Neural cell (in vitro differentiated cells): ENCODE measurements around the gene TMEM266. TPM values are rescaled to one million over a fixed set of nuclear protein-coding genes. Genes with fewer than 3 reads are reported as not detected.

ENCODE experiments used
- H2AFZ ChIP-seq: fragments of 200-600, 300-800 bp; sonication (generic), shearing (Covaris generic); 2 replicates; pipeline ENCODE4 v1.6.0; 2014; ENCODE audit warnings: low read depth, mild to moderate bottlenecking, antibody characterized with exemption, low read length, moderate library complexity
- H3F3A ChIP-seq: fragments of 200-600 bp; shearing (Covaris generic); 2 replicates; pipeline ENCODE4 v1.6.1; 2016; ENCODE audit warnings: mild to moderate bottlenecking, moderate library complexity, mixed read lengths, antibody characterized with exemption, low read length; ENCODE audit not compliant: insufficient read depth, poor library complexity, severe bottlenecking
- H3K27ac ChIP-seq: fragments of 200-600, 300-800 bp; sonication (generic), shearing (Covaris generic); 2 replicates; pipeline ENCODE4 v1.5.1; 2014; ENCODE audit warnings: mild to moderate bottlenecking, low read length, moderate library complexity
- H3K27me3 ChIP-seq: fragments of 300-800, 200-600 bp; sonication (generic), shearing (Covaris generic); 2 replicates; pipeline ENCODE4 v1.6.0; 2014; ENCODE audit warnings: mild to moderate bottlenecking, low read depth, low read length, moderate library complexity; ENCODE audit not compliant: insufficient read depth
- H3K36me3 ChIP-seq: fragments of 300-800, 200-600 bp; sonication (generic), shearing (Covaris generic); 2 replicates; pipeline ENCODE4 v1.5.1; 2014; ENCODE audit warnings: mild to moderate bottlenecking, antibody characterized with exemption, low read length, moderate library complexity; ENCODE audit not compliant: insufficient read depth
- H3K4me2 ChIP-seq: fragments of 300-800, 200-600 bp; sonication (generic), shearing (Covaris generic); 2 replicates; pipeline ENCODE4 v1.6.0; 2014; ENCODE audit warnings: mild to moderate bottlenecking, low read length
- H3K4me3 ChIP-seq: fragments of 300-800, 200-600 bp; sonication (generic), shearing (Covaris generic); 2 replicates; pipeline ENCODE4 v1.5.1; 2014; ENCODE audit warnings: mild to moderate bottlenecking, low read length, moderate library complexity
- H3K79me2 ChIP-seq: fragments of 200-600 bp; shearing (Covaris generic); replicated peaks from 2 replicates; pipeline ENCODE4 v1.6.0; 2014; ENCODE audit warnings: mild to moderate bottlenecking, low read length, moderate library complexity; ENCODE audit not compliant: insufficient read depth
- H3K9ac ChIP-seq: fragments of 300-800, 200-600 bp; sonication (generic), shearing (Covaris generic); 2 replicates; pipeline ENCODE4 v1.6.1; 2016; ENCODE audit warnings: mild to moderate bottlenecking, low read length, mixed read lengths
- H3K9me2 ChIP-seq: fragments of 200-600 bp; shearing (Covaris generic); 2 replicates; pipeline ENCODE4 v1.6.1; 2016; ENCODE audit warnings: mild to moderate bottlenecking, low read length, mixed read lengths; ENCODE audit not compliant: insufficient read depth
- H3K9me3 ChIP-seq: fragments of 200-600, 300-800 bp; sonication (generic), shearing (Covaris generic); 2 replicates; pipeline ENCODE4 v1.6.1; 2016; ENCODE audit warnings: mild to moderate bottlenecking, mixed run types, low read length, moderate library complexity, mixed read lengths
- H4K20me1 ChIP-seq: fragments of 200-600 bp; shearing (Covaris generic); 2 replicates; pipeline ENCODE4 v1.6.1; 2016; ENCODE audit warnings: mild to moderate bottlenecking, mixed run types; ENCODE audit not compliant: insufficient read depth
- EP300 ChIP-seq: fragments of 450-650 bp; conservative IDR thresholded peaks from 2 replicates; pipeline ENCODE4 v1.6.1; 2014; ENCODE audit warnings: antibody characterized with exemption, mild to moderate bottlenecking, moderate library complexity; ENCODE audit not compliant: poor library complexity, severe bottlenecking
- EZH2 ChIP-seq: fragments of 200-600, 300-800 bp; shearing (Covaris generic), sonication (generic); IDR thresholded peaks from 2 replicates; pipeline ENCODE4 v1.6.1; 2014; ENCODE audit warnings: antibody characterized with exemption, low read length, borderline replicate concordance, mild to moderate bottlenecking; ENCODE audit not compliant: insufficient read depth, poor library complexity, severe bottlenecking
- MXI1 ChIP-seq: fragments of 450-650 bp; conservative IDR thresholded peaks from 2 replicates; pipeline ENCODE4 v1.6.1; 2014; ENCODE audit warnings: antibody characterized with exemption, mild to moderate bottlenecking; ENCODE audit not compliant: poor library complexity, severe bottlenecking
- POLR2AphosphoS5 ChIP-seq: IDR thresholded peaks from 2 replicates; pipeline ENCODE4 v1.6.1; 2012
- RAD21 ChIP-seq: fragments of 450-650 bp; conservative IDR thresholded peaks from 2 replicates; pipeline ENCODE4 v1.6.1; 2014; ENCODE audit warnings: antibody characterized with exemption, mild to moderate bottlenecking, moderate library complexity
- SMC3 ChIP-seq: fragments of 450-650 bp; conservative IDR thresholded peaks from 2 replicates; pipeline ENCODE4 v1.6.1; 2014; ENCODE audit warnings: antibody characterized with exemption, mild to moderate bottlenecking, moderate library complexity; ENCODE audit not compliant: poor library complexity
- TAF1 ChIP-seq: IDR thresholded peaks from 2 replicates; pipeline ENCODE4 v1.6.1; 2012; ENCODE audit warnings: low read depth
- polyA plus RNA-seq: library from polyadenylated mRNA; depleted of rRNA; stranded (reverse); fragments of >200 nt; gene quantifications from 2 replicates; pipeline ENCODE4 v1.2.3, GENCODE V29; 2014
- TF ChIP-seq, protein P1 (sequence below): fragments of 450-650 bp; IDR thresholded peaks from 2 replicates; pipeline ENCODE4 v1.5.1; 2014; ENCODE audit warnings: antibody characterized with exemption, mild to moderate bottlenecking, moderate library complexity; ENCODE audit not compliant: poor library complexity, severe bottlenecking
- TF ChIP-seq, protein P2 (sequence below): IDR thresholded peaks from 2 replicates; pipeline ENCODE4 v1.6.1; 2012; ENCODE audit warnings: borderline replicate concordance

TMEM266 gene
- polyA plus RNA-seq, 1 donor from 2014 or later: 17.6 TPM

DNA sequence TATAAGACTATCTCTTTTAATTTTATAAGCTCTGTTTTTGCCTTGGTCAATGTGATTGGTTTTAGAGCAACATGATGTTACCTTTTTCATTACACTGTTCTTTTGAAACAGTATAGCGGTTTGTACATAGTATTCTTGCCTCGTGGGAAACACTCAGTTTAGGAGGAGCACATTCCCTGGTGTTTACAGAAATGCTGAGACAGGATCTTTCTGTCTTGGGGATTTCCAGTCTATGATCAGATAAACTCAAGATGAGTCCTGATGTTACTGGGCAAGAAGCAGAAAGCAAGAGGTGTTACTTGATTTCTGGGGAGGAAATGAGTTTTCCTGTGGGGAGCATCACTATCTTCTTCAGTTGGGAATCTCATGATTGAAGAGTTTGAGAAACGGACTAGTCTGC is 2.5 kb downstream of the TMEM266 start:
- H3K4me3 ChIP-seq: no peak overlapping the region
- no peak overlapping the region for H3K27ac ChIP-seq
- H3K4me2 ChIP-seq: no peak overlapping the region
- H3K27me3 ChIP-seq: no peaks in the 10 kb centered on the region
- H3K9me3 ChIP-seq: no peaks in the 10 kb centered on the region
- no peaks in the 10 kb centered on the region for H3K36me3 ChIP-seq
- H3K9me2 ChIP-seq: no peaks in the 10 kb centered on the region
- no peak overlapping the region for H3K9ac ChIP-seq
- H3F3A ChIP-seq: peaks cover 5% of the 10 kb centered on the region
- H2AFZ ChIP-seq: no peak overlapping the region
- no peaks in the 10 kb centered on the region for H4K20me1 ChIP-seq
- TF ChIP-seq TAF1 (no peak), SMC3 (no peak), EZH2 (no peak), POLR2AphosphoS5 (no peak), EP300 (no peak), MXI1 (no peak), RAD21 (no peak)
- TF ChIP-seq, protein P1, sequence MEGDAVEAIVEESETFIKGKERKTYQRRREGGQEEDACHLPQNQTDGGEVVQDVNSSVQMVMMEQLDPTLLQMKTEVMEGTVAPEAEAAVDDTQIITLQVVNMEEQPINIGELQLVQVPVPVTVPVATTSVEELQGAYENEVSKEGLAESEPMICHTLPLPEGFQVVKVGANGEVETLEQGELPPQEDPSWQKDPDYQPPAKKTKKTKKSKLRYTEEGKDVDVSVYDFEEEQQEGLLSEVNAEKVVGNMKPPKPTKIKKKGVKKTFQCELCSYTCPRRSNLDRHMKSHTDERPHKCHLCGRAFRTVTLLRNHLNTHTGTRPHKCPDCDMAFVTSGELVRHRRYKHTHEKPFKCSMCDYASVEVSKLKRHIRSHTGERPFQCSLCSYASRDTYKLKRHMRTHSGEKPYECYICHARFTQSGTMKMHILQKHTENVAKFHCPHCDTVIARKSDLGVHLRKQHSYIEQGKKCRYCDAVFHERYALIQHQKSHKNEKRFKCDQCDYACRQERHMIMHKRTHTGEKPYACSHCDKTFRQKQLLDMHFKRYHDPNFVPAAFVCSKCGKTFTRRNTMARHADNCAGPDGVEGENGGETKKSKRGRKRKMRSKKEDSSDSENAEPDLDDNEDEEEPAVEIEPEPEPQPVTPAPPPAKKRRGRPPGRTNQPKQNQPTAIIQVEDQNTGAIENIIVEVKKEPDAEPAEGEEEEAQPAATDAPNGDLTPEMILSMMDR: no peak
- TF ChIP-seq, protein P2, sequence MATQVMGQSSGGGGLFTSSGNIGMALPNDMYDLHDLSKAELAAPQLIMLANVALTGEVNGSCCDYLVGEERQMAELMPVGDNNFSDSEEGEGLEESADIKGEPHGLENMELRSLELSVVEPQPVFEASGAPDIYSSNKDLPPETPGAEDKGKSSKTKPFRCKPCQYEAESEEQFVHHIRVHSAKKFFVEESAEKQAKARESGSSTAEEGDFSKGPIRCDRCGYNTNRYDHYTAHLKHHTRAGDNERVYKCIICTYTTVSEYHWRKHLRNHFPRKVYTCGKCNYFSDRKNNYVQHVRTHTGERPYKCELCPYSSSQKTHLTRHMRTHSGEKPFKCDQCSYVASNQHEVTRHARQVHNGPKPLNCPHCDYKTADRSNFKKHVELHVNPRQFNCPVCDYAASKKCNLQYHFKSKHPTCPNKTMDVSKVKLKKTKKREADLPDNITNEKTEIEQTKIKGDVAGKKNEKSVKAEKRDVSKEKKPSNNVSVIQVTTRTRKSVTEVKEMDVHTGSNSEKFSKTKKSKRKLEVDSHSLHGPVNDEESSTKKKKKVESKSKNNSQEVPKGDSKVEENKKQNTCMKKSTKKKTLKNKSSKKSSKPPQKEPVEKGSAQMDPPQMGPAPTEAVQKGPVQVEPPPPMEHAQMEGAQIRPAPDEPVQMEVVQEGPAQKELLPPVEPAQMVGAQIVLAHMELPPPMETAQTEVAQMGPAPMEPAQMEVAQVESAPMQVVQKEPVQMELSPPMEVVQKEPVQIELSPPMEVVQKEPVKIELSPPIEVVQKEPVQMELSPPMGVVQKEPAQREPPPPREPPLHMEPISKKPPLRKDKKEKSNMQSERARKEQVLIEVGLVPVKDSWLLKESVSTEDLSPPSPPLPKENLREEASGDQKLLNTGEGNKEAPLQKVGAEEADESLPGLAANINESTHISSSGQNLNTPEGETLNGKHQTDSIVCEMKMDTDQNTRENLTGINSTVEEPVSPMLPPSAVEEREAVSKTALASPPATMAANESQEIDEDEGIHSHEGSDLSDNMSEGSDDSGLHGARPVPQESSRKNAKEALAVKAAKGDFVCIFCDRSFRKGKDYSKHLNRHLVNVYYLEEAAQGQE: no peak
- no peaks in the 10 kb centered on the region for H3K79me2 ChIP-seq

DNA sequence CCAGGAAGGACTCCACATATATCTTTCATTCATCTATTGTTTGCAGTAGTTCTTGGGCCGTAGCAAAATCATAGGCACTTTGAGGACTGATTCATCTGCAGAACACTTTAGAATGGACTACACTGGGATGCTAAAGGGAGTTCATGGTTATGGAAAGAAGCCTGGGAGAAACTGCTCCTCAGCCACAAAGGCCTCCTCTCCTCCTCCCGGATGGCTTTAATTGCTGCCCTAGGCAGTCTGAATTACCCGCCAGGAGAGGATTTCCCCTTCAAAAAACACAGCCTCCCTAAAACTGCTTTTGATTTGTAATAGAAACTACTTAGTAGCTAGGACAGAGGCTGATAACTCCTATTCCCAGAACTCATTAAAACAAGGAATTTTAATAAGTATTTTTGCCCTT is 4.6 kb downstream of the TMEM266 start:
- Histone ChIP-seq H3K36me3 (no peaks in the 10 kb centered on the region), H4K20me1 (no peaks in the 10 kb centered on the region), H2AFZ (no peak overlapping the region), H3K9ac (no peak overlapping the region), H3K4me3 (no peak overlapping the region), H3K27me3 (no peaks in the 10 kb centered on the region), H3K27ac (no peak overlapping the region), H3F3A (peaks cover 5% of the 10 kb centered on the region), H3K9me2 (no peaks in the 10 kb centered on the region), H3K4me2 (no peak overlapping the region), H3K79me2 (no peaks in the 10 kb centered on the region), H3K9me3 (no peaks in the 10 kb centered on the region)
- TF ChIP-seq, protein P2: no peak
- no peak for TF ChIP-seq TAF1
- no peak for TF ChIP-seq POLR2AphosphoS5
